ENCODE results near the gene USP37.

DNA sequence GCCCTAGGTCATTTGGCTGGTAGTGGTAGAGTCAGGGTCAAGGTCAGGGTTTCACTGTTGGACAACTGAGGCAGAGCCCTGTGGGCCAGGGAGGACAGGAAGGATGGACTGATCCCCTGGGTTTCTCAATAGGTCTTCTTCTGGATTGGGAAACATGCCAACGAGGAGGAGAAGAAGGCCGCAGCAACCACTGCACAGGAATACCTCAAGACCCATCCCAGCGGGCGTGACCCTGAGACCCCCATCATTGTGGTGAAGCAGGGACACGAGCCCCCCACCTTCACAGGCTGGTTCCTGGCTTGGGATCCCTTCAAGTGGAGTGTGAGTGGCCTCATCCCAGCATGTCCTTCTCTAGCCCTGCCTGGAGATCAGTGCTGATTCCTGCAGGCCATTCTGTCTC lies 131.2 kb downstream of the USP37 start:
- TF ChIP-seq, protein P1, sequence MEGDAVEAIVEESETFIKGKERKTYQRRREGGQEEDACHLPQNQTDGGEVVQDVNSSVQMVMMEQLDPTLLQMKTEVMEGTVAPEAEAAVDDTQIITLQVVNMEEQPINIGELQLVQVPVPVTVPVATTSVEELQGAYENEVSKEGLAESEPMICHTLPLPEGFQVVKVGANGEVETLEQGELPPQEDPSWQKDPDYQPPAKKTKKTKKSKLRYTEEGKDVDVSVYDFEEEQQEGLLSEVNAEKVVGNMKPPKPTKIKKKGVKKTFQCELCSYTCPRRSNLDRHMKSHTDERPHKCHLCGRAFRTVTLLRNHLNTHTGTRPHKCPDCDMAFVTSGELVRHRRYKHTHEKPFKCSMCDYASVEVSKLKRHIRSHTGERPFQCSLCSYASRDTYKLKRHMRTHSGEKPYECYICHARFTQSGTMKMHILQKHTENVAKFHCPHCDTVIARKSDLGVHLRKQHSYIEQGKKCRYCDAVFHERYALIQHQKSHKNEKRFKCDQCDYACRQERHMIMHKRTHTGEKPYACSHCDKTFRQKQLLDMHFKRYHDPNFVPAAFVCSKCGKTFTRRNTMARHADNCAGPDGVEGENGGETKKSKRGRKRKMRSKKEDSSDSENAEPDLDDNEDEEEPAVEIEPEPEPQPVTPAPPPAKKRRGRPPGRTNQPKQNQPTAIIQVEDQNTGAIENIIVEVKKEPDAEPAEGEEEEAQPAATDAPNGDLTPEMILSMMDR (IDR thresholded peaks at IDR 0.05), result no peak
- no peak for TF ChIP-seq POLR2A (IDR thresholded peaks at IDR 0.05)

Data from lower leg skin (tissue), 3 donors.